Stimulated activated CD4-positive, alpha-beta T cell treated with anti-CD3 and anti-CD28 coated beads, TNF-alpha, amount 100 ng/mL, for 4 hours (primary cell): ENCODE measurements around the gene NPC2.
"Not testable (repeated sequence)": the region's sequence is repeated elsewhere in the genome, so short reads cannot be mapped to it uniquely, and the experiment has no call there.

Experiments used
- DNase-seq, 3 experiments: peaks; one replicate each; pipeline ENCODE4 v3.0.0-alpha.2; 2020; ENCODE audit warnings: low read depth in 3 of 3

Gene NPC2

DNA sequence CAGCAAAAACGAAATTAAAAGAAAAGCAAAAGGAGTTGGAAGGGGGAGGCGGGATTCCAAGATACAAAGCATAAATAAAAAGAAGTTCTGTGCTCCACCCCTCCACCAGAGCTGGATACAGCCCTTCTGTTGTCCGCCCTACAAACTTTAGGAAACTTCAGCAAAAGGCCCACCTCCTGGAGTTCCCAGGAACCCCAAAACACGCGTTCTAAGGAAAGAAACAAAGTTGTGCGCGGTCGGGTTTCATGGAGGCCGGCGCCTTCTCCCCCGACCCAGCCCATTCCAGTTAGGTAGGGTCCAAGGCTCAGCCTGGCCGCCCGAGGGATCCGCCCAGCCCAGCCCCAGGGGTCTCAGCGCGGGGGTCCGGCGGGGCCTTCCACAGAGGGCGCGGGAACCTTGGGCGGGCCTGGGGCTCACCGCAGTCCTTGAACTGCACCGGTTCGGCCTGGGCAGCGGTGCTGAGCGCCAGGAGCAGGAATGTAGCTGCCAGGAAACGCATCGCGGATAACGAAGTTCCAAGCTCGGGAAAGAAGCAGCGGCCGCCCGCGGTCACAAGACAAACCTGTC is at the start of gene NPC2:
TSS of gene NPC2 (minus strand) at position 530 of the 567 bp plus-strand sequence. CDS start at position 499, 31 bp downstream.
- DNase-seq, result no peak

DNA sequence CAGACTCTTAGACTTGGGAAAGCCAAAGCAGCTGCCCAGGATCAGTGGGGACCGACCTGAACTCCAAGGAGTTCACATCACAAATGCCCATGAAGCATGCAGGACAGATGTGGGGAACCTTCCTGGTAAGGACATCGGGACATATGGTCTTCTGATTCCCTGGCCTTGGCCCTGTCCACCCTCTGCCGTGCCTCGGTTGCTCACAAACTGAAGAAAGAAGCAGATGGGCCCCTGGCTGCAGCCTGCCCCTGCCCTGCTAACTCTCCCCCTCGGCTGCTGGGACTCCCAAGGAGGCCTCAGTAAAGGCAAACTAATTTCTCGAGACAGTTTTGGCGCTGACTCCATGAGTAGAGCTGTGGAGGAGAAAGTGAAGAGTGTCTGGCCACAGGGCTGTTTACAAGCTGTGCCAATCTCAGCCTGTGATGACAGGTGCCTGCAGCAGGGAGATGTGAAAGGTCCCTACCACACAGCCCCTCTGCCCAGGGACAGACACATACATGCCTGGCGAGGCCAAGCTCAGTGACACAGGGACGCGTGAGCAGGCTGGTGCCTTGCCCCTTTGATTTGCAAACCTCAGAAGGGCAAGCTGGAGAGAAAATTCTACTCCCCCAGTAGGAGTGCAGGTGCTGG is 49.1 kb upstream of the NPC2 start:
- DNase-seq, result no peak

DNA sequence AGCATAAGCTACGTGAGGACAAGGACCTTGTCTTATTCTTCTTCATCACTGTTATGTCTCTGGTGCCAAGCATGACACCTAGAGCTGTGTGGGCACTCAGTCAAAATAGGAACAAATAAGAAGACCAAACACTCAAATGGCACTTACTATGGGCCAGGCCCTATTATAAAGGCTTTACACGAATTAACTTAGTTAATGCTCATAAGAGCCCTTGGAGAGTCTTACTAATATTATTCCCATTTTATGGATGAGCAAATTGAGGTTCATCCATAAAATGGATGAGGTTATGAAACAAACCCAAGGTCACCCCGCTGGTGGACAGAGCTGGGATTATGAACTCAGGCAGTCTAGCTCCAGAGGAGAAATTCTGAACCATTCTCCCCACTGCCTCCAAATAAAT is 48.1 kb upstream of the NPC2 start:
- DNase-seq, result no peak

DNA sequence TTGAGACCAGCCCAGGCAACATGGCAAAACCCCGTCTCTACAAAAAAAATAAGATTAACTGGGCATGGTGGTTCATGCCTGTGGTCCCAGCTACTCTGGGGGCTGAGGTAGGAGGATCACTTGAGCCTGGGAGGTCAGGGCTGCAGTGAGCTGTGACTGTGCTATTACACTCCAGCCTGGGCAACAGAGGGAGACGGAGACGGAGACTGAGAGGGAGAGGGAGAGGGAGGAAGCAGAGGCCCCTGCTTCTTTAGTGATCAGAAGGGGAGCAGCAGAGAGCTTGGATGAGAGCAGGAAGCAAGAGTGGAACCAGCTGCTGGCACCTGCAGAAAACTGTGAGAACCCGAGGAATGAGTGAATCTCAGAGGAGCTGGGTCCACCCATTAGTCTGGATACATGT is 46.4 kb upstream of the NPC2 start:
- no peak for DNase-seq

DNA sequence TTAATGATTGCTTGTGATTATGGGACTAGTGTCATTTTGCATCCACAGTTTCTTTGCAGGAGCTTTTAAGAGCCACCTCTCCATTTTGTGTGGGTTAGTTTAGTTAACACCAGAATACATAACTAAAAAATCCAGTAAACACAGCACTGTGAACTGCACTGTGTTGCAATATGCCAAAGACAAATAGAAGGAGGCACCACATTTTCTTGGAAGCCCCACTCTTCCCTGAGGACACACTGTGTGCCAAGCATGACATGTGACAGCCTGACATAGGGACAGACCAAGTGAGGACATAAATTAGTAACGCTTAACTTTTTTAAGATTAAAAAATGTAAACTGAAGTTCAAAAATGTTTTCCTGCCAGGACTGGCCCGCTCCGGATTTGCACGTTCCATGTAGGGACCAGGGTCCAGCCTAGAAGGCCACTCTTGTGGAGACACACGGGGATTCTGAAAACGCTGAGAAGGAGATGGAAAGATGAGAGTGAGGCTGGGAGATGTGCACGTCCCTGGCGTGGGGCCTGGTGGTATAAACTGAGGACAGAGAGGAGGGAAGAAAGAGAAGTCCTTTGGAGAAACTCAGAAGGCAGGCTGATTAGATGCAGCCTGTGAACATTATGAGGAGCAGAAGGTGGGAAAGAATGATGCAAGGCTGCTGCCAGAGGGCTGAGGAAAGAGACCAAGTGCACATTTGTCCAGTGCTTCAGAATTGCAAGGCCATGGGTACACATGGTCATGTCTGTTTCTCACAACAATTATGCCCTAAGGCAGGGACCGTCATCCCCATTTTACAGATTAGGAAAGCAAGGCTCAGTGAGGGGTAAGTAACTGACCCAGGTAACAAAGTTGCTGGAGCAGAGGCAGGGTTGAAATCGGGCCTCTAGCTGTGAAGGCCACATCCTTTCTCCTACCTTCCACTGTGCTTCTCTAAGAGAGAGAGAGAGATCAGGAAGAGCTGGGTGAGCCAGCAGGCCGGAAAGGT is 45.6 kb upstream of the NPC2 start:
- DNase-seq, result no peak

DNA sequence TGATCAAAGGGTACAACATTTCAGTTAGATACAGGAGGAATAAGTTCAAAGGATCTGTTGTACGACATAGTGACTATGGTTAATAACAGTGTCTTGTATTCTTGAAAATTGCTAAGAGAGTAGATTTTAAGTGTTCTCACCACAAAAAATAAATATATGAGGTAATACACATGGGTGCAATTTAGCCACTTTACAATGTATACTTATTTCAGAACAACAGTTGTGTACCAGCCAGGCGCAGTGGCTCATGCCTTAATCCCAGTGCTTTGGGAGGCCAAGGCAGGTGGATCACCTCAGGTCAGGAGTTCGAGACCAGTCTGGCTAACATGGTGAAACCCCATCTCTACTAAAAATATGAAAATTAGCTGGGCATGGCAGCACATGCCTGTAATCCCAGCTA is 43.2 kb upstream of the NPC2 start:
- not testable (repeated sequence) for DNase-seq

DNA sequence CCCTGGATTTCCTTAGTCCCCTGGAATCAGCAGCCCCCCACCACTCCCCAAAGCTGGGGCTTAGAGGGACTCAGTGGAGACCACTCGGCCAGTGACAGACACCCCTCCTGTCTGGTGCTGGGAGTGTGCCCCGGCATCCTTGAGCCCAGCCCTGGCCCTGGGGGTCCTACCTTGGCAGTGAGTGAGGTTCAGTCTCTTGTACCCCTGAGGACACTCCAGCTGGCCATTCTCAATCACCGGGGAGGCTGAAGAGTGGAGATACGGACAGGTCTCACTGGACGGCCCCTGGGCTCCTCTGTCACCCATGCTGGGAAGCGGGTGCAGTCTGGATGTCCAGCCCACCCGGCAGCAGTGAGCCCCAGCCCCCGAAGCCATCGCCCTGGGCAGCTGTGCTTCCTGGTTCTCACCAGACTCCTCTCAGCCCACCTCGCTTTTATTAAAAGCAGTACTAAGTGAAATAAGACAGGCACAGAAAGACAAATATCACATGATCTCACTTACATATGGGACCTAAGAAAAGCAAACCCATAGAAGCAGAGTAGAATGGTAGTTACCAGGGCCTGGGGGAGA is 42.7 kb upstream of the NPC2 start:
- no peak for DNase-seq

DNA sequence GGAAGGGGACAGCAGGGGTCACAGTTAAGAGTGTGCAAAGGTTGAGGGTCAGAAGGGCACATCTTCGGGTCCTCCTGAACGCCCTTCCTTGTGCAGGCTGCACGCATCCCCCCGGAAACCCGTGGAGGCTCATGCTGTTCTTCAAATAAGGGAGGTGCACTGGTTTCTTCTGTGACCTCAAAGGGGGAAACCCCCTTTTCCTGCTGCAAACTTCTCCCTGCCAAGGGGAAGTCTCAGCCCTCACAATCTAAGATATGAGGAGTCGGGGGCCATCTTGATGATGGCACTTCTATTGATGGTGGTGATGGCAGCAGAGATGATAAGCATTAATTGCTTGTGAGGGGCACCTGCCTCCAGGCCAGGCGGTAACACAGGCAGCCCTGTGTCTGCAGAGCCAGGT is 40.5 kb upstream of the NPC2 start:
- no peak for DNase-seq

DNA sequence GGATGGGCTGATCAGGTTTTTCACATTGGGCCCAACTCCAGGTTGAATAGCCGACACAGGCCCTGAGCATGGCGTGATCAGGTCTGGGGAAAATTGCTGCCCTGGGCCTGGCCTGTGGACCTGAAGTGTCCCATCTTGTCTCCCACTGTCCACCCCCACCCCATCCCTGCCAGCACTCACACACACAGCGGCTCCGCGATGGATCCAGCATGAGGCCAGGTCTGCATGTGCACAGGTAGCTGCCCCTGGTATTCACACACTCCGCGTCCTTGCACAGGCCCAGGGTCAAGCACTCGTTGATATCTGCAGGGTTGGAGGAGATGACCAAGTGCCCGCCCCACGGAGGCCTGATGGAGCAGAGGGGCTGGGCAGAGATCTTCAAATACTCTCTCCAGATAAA is 39.1 kb upstream of the NPC2 start:
- no peak for DNase-seq

DNA sequence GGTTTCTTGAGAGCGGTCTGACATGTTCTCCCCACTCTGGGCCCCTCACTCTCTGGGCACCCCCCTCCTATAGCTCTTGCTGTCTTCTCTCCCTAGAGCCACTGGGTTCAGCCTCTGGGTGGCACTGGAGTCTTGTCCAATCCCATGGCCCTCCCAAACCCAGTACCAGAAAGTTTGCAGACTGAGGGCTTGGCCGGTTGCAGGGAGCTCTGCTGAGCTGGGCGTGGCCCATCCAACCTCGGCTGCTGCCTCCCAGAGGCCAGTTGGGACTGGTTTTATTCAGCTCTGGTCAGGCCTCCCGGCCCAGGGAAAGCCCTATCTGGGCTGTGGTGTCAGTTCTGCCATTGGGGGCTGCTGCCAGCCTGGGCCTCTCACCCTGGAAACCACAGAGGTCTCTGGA is 38.4 kb upstream of the NPC2 start:
- DNase-seq, result no peak

DNA sequence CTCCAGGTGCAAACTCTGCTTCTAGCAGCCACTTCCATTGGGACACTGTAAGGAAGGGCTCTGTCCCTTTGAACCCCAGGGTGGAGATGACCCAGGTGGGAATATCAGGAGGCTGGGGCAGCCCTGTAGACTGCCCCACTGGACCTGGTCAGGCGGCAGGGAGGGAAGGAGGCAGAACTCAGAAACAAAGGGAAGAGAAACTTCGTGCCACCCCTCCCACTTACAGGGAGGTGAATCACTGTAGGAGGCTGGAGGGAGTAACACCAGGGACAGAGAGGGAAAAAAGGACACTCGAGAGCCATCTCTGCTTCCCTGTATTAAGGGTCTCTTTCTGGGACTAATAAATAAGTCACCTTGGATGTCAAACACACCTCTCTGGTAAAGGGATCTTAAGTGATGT is 37.9 kb upstream of the NPC2 start:
- no peak for DNase-seq

DNA sequence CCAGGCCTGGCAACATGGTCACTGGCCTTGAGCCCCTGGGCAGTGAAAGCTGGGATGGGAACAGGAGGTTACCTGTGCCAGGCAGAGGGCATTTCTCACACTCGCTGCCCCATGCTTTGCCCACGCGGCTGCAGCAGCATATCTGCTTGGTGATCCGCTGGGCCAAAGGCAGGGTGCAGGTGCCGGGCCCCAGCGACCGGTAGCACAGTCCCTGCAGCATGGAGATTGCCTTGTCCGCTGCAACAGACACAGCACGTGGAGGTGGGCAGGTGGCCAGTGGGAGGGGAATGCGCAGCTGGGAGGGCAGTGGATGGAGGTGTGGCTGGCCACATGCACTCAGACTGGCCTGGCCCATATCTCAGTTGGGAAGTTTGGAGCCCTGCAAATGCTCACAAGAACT is 35.8 kb upstream of the NPC2 start:
- no peak for DNase-seq

DNA sequence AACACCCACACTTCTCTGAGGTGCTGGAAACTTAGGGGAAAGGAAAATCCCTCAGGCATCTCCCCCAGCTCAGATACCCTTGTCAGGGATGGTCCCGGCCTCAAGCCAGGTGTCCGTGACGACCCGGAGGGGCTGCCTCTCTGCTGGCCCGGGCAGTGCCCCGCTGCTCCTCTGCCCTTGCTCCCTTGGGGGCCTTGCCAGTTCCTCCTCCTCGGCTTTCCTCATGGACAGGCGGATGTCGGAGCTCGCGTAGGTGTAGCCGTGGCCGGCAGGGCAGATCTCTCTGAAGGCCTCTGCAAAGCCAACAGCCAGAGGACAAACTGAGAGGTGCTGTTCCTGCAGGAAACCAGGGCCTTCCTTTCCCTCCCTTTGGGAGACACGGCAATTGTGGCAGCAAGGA is 35.3 kb upstream of the NPC2 start:
- no peak for DNase-seq

DNA sequence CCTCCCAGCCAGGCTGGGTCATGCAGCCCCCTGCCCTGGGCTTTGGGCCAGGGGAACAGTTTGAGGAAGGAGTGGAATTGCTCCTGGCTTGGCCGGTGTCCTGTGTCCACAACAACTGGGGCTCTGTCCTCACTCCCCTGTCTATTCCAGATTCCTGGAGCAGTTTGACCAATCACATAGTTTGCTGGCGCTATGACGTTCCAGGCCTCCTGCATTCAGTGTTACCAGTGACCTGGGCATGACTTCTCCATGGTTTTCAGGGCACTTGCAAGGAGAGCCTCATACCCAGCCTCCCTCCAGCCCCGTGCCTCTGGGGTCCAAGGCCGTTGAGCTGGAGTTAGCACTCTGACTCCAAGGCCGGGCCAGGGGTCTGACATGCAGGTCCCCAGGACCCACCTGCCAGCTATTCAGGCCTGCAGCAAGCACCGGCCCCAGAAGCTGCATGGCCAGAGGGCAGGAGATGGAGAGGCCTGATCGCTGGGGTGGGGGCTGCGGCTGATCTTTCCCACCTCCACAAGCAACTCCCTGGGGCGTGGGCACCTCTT is 34.7 kb upstream of the NPC2 start:
- no peak for DNase-seq

DNA sequence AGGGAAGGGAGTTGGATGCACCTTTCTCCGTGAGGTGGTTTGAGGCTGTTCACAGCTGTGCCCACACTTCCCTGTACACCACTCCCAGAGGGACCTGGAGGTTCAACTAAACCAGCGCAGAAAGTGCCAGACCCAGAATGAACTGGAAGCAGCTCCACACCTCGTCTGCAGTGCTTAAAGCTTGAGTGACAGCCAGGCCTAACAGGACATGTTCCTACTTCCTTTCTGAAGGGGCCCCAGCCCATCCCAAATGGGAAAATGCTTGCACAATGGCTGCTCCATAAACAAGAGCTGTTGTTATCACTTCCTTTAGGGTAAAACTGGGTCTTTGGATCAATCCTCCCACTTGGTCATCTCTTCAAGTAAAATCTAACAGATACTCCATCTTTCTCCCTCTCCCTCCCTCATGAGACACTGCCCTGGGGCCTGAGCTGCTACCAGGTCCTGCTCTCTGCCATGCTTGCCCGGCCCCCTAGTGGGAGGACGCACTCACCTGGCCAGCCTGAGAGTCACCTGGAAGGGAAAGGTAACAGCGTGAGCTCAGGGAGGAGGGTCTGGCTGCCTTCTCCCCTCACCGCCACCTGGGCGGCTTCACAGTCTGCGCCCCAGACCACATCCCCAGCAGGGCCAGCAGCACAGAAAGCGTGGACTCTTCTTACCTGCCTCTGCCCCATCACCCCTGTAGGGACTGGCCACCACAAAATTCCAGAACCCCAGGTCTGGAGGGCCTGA is 33.9 kb upstream of the NPC2 start:
- no peak for DNase-seq

DNA sequence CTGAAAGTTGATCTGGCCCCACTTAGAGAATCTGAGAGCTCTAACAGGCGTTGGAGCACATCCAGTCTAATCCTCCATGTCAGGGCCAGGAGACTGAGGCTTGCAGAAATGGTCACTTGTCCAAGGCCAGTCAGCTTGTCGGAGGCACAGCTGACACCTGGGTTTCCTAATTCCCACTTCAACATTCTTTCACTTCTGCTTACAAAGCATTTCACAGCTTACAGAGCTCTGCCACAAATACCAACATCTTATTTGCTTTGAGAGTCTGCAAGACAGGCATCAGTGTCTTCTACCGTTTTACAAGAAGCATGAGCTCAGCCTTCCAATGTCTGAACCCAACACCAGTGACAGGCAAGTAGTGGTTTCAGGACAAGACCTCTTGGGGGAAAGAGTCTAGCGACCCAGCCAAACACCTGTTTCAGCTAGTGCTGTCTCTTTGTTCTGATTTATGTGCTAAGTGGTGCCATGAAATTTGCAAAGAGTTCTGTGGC is 32.3 kb upstream of the NPC2 start:
- no peak for DNase-seq

DNA sequence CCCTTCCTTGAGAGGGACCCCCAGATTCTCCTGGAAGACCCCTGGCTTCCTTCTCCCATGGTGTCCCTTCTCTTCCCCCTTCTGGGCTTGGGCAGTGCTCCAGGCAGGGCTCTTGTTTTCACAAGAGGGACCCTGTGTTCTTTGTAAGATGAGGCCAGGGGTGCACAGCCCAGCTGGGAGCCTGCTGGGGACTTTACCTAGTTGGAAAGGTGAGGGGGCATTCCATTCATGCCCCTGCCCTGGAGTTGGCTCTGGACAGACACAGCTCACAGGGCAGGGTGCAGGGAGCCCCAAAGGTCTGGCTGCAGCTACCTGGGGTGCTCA is 31.7 kb upstream of the NPC2 start:
- no peak for DNase-seq

DNA sequence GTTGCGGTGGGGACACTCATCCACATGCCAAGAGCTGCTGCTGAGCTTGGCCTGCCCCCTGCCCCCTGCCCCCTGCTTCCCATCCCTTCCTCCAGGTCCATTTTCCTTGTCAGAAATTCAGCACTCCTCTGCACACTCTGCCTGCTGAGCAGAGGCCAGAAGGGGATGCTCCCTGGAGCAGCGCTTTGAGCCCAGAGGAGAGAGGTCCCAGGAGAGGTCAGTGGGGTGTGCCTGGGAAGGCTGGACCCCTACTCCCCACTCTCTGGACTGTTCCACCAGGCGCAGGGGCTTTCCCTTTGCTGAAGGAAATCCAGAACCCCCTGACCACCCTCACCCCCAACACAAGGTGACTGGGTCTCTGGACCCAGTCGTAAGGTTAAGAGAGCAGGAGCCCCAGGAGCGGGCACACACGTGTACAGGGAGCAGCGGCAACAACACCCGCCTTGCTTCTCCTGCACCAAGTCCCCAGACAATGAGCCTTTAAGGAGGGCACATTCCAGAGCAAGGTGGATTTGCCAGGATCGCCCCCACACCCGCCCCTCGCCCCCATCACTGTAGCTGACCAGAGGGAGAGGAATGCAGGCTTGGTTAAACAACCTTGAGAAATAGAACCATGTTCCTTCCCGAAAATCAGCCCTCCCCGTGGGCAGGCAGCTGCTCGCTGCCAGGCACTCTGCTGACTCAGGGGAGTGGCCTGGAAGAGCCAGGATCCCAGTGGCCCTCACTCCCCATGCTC is 31.1 kb upstream of the NPC2 start:
- no peak for DNase-seq

DNA sequence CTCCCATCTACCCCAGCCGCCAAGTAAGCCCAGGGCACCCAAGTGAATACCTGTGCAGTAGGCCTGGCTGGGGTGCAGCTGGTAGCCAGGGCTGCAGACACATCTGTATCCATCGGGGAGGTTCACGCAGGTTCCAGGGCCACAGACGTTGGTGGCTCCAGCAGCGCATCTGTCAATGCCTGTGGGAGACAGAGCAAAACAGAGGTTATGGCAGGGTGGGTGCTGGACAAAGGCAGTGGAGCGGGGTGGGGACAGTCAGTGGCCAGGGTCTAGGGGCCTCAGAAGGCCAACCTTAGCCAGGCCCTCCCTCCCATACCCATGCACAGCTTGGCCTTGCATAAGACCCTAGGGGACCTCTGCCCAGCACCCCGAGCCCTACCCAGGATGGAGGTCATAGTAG is 29.6 kb upstream of the NPC2 start:
- no peak for DNase-seq

DNA sequence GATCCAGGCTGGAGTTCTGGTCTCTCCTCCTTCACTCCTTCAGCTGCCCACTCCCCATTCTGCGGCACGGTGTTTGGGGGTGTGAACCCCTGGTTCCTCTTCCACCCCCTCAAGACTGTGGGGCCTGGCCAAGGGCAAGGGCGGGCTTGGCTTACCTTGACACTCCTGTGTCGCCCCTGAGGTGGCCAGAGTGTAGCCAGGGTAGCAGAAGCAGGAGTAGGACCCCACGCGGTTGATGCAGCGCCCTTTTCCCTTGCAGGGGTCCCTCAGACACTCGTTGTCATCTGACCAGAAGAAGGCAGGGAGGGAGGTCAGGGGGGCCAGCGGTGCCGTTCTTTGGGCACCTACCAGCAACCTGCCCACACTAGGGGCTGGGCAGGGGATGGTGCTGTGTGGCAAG is 28.7 kb upstream of the NPC2 start:
- DNase-seq, result no peak
